Upper lobe of left lung (tissue), 4 donors: ENCODE results near the gene OR4D1.

Experiments
- EP300 ChIP-seq, 4 donors: sonication (generic); formaldehyde crosslinking; IDR thresholded peaks; one replicate each; pipeline ENCODE4 v1.5.1; 2017; ENCODE audit warnings: antibody characterized with exemption in 4 of 4, control low read depth in 2 of 4
- POLR2A ChIP-seq, 4 donors: fragments of 450-650 bp; IDR thresholded peaks; one replicate each; pipeline ENCODE4 v1.5.1; 2016 to 2017; ENCODE audit warnings: antibody characterized with exemption in 4 of 4, mild to moderate bottlenecking in 2 of 4
- POLR2AphosphoS5 ChIP-seq, 2 donors: sonication (generic); formaldehyde crosslinking; IDR thresholded peaks; one replicate each; pipeline ENCODE4 v1.5.1; 2017; ENCODE audit warnings: antibody characterized with exemption in 2 of 2
- TF ChIP-seq, protein P1 (sequence below), 6 experiments: fragments of 450-650 bp in 4 of 6; fragments of 200-600 bp in 2 of 6; sonication (generic) in 2 of 6; IDR thresholded peaks; one replicate each; pipeline ENCODE4 v1.5.1; 2016 to 2019; ENCODE audit warnings: antibody characterized with exemption in 6 of 6

GRCh38 chr17:58187675-58188074, 39.5 kb downstream of the OR4D1 start:
- TF ChIP-seq, protein P1, sequence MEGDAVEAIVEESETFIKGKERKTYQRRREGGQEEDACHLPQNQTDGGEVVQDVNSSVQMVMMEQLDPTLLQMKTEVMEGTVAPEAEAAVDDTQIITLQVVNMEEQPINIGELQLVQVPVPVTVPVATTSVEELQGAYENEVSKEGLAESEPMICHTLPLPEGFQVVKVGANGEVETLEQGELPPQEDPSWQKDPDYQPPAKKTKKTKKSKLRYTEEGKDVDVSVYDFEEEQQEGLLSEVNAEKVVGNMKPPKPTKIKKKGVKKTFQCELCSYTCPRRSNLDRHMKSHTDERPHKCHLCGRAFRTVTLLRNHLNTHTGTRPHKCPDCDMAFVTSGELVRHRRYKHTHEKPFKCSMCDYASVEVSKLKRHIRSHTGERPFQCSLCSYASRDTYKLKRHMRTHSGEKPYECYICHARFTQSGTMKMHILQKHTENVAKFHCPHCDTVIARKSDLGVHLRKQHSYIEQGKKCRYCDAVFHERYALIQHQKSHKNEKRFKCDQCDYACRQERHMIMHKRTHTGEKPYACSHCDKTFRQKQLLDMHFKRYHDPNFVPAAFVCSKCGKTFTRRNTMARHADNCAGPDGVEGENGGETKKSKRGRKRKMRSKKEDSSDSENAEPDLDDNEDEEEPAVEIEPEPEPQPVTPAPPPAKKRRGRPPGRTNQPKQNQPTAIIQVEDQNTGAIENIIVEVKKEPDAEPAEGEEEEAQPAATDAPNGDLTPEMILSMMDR (IDR thresholded peaks at IDR 0.05), result no peak
- TF ChIP-seq EP300 (IDR thresholded peaks at IDR 0.05) (no peak), POLR2A (IDR thresholded peaks at IDR 0.05) (no peak), POLR2AphosphoS5 (IDR thresholded peaks at IDR 0.05) (no peak)
